Panc1 (cell line): ENCODE results near the gene P2RY14. TPM values are rescaled to one million over a fixed set of nuclear protein-coding genes. Genes with fewer than 3 reads are reported as not detected.

ENCODE experiments used
- ATAC-seq: fragments of 200-7000 bp; cut with Tn5 transposase; 2 replicates; pipeline ENCODE4 v1.9.1; 2020; ENCODE audit warnings: mild to moderate bottlenecking, moderate library complexity
- BruUV-seq: library from RNA; stranded (reverse); fragments of 400-500 nt; replicated peaks from 2 replicates; lab custom pipeline; 2021; lab: Mats Ljungman, UMichigan
- CTCF ChIA-PET: fragments of 300-600 bp; sonication (Branson Sonifier 250); formaldehyde crosslinking; loops from one replicate; lab custom pipeline; 2022; ENCODE audit warnings: antibody characterized with exemption; lab: Charles Lee
- POLR2A ChIA-PET: fragments of 300-600 bp; sonication (Branson Sonifier 250); formaldehyde crosslinking; loops from one replicate; lab custom pipeline; 2022; ENCODE audit warnings: antibody characterized with exemption; lab: Charles Lee
- DNase-seq: peaks from one replicate; pipeline ENCODE4 v3.0.0-alpha.2; 2010; ENCODE audit warnings: low read depth, low spot score
- H3K27ac ChIP-seq: 2 replicates; pipeline ENCODE4 v1.5.1; 2011; ENCODE audit warnings: mild to moderate bottlenecking, low read length, inconsistent platforms
- H3K27me3 ChIP-seq: fragments of 200-500 bp; sonication (Bioruptor generic); 2 replicates; pipeline ENCODE4 v1.6.0; 2014; ENCODE audit warnings: low read length, inconsistent platforms; ENCODE audit not compliant: control insufficient read depth, insufficient read depth
- H3K36me3 ChIP-seq: fragments of 200-500 bp; sonication (Bioruptor generic); 2 replicates; pipeline ENCODE4 v1.5.1; 2014; ENCODE audit warnings: inconsistent platforms, mild to moderate bottlenecking, low read length, moderate library complexity; ENCODE audit not compliant: control insufficient read depth, insufficient read depth
- H3K4me1 ChIP-seq: 2 replicates; pipeline ENCODE4 v1.5.1; 2011; ENCODE audit warnings: inconsistent platforms, mild to moderate bottlenecking, low read length, moderate library complexity; ENCODE audit not compliant: control insufficient read depth, insufficient read depth
- H3K4me3 ChIP-seq, 2 experiments: 2 replicates each; pipeline ENCODE4 v1.5.1; 2011 to 2012; ENCODE audit warnings: low read depth in 2 of 2, low read length in 2 of 2, mild to moderate bottlenecking in 2 of 2, inconsistent platforms in 1 of 2, moderate library complexity in 1 of 2
- H3K9me3 ChIP-seq: fragments of 200-500 bp; sonication (Bioruptor generic); 2 replicates; pipeline ENCODE4 v1.5.1; 2014; ENCODE audit warnings: low read depth, mild to moderate bottlenecking, inconsistent platforms, low read length, moderate library complexity; ENCODE audit not compliant: control insufficient read depth, insufficient read depth
- POLR2AphosphoS5 ChIP-seq: IDR thresholded peaks from 2 replicates; pipeline ENCODE4 v1.6.1; 2012; ENCODE audit warnings: mild to moderate bottlenecking, low read depth, low read length, moderate library complexity
- SIN3A ChIP-seq: IDR thresholded peaks from 2 replicates; pipeline ENCODE4 v1.6.1; 2012; ENCODE audit warnings: low read depth, mild to moderate bottlenecking, low read length, moderate library complexity, borderline replicate concordance; ENCODE audit not compliant: insufficient read depth
- TCF7L2 ChIP-seq: IDR thresholded peaks from 2 replicates; pipeline ENCODE4 v1.6.1; 2011; ENCODE audit warnings: mild to moderate bottlenecking, low read depth, low read length, inconsistent platforms
- in situ Hi-C: cut with HindIII; loops from 2 replicates; pipeline ENCODE4 v1.10.0; 2016; ENCODE audit warnings: low sequenced_read_pairs, low pct_unique_long_range_greater_than_20kb
- intact Hi-C: fragments of 100-400 bp; cut with micrococcal nuclease; formaldehyde crosslinking; loops from one replicate; pipeline ENCODE4 v1.10.0; 2022; ENCODE audit not compliant: unreplicated experiment
- total RNA-seq: library from RNA; stranded (reverse); gene quantifications from one replicate; pipeline ENCODE4 v1.2.1, GENCODE V29; 2021; ENCODE audit not compliant: unreplicated experiment
- TF ChIP-seq, protein P1 (sequence below): fragments of 450-650 bp; IDR thresholded peaks from 2 replicates; pipeline ENCODE4 v1.5.1; 2017; ENCODE audit warnings: mild to moderate bottlenecking
- TF ChIP-seq, protein P2 (sequence below), 2 experiments: IDR thresholded peaks; 2 replicates each; pipeline ENCODE4 v1.6.1; 2011 to 2012; ENCODE audit warnings: low read depth in 2 of 2, control low read depth in 1 of 2, low read length in 1 of 2, mild to moderate bottlenecking in 1 of 2, moderate library complexity in 1 of 2; ENCODE audit not compliant: insufficient read depth in 1 of 2

P2RY14 gene
- total RNA-seq, 1 experiment from 2014 or later = not detected

DNA sequence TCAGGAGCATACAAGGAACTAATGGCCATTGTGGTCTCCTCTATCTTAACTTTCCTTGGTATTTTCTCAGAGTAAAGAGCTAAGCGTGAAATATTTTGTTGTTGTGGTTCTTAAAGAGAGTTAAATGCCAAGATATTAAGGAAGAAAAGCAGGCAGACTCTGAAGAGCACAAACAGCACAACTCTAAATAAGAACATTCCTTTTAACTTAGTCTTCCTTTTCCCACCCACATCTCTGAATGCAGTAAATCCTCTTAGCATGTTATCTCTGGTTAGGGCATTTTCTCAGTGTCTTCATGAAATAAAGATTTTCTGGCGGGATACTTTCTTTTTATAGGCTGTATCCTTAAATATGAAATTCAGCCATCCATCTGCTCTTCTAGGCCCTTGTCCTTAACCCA is 36.8 kb upstream of the P2RY14 start:
- Histone ChIP-seq H3K27me3 (no peaks in the 10 kb centered on the region), H3K36me3 (no peaks in the 10 kb centered on the region), H3K4me3 (no peak overlapping the region), H3K4me1 (no peaks in the 10 kb centered on the region), H3K9me3 (no peaks in the 10 kb centered on the region), H3K27ac (no peak overlapping the region)
- TF ChIP-seq SIN3A = no peak
- TF ChIP-seq, protein P1, sequence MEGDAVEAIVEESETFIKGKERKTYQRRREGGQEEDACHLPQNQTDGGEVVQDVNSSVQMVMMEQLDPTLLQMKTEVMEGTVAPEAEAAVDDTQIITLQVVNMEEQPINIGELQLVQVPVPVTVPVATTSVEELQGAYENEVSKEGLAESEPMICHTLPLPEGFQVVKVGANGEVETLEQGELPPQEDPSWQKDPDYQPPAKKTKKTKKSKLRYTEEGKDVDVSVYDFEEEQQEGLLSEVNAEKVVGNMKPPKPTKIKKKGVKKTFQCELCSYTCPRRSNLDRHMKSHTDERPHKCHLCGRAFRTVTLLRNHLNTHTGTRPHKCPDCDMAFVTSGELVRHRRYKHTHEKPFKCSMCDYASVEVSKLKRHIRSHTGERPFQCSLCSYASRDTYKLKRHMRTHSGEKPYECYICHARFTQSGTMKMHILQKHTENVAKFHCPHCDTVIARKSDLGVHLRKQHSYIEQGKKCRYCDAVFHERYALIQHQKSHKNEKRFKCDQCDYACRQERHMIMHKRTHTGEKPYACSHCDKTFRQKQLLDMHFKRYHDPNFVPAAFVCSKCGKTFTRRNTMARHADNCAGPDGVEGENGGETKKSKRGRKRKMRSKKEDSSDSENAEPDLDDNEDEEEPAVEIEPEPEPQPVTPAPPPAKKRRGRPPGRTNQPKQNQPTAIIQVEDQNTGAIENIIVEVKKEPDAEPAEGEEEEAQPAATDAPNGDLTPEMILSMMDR = no peak
- no peak for TF ChIP-seq TCF7L2
- TF ChIP-seq POLR2AphosphoS5 = no peak
- TF ChIP-seq, protein P2, sequence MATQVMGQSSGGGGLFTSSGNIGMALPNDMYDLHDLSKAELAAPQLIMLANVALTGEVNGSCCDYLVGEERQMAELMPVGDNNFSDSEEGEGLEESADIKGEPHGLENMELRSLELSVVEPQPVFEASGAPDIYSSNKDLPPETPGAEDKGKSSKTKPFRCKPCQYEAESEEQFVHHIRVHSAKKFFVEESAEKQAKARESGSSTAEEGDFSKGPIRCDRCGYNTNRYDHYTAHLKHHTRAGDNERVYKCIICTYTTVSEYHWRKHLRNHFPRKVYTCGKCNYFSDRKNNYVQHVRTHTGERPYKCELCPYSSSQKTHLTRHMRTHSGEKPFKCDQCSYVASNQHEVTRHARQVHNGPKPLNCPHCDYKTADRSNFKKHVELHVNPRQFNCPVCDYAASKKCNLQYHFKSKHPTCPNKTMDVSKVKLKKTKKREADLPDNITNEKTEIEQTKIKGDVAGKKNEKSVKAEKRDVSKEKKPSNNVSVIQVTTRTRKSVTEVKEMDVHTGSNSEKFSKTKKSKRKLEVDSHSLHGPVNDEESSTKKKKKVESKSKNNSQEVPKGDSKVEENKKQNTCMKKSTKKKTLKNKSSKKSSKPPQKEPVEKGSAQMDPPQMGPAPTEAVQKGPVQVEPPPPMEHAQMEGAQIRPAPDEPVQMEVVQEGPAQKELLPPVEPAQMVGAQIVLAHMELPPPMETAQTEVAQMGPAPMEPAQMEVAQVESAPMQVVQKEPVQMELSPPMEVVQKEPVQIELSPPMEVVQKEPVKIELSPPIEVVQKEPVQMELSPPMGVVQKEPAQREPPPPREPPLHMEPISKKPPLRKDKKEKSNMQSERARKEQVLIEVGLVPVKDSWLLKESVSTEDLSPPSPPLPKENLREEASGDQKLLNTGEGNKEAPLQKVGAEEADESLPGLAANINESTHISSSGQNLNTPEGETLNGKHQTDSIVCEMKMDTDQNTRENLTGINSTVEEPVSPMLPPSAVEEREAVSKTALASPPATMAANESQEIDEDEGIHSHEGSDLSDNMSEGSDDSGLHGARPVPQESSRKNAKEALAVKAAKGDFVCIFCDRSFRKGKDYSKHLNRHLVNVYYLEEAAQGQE (IDR thresholded peaks at IDR 0.05; ENCODE audit: insufficient read depth in 1 of 2, low read depth in 2 of 2, low read length in 1 of 2) = no peak
- intact Hi-C loops (no loop called here), in situ Hi-C loops (no loop called here)
- ChIA-PET POLR2A (no interaction called here), CTCF (no interaction called here)
- DNase-seq (no peak), ATAC-seq (no peak)
- no TSS peak for BruUV-seq

DNA sequence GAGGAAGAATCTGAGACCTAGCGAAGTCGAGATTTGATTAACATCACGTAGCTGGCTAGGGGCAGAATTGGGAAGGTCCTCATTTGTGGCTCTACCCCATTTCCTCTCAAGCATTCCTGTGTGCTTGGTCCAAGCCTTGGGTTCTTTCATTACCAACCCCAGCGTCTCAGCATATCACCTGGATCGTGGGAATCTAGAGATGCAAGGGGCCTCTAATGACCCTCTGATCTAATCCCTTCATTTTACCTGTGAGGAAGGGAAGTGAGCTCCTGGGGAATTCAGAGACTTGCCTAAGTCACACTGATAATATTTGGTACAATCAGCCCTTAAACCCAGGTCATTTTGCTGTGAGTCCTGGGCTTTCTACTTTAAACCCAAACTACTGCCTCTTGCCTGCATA is 36.3 kb upstream of the P2RY14 start:
- no peaks in the 10 kb centered on the region for H3K36me3 ChIP-seq
- H3K4me1 ChIP-seq = no peaks in the 10 kb centered on the region
- DNase-seq = no peak
- ChIA-PET CTCF (no interaction called here), POLR2A (no interaction called here)
- no peaks in the 10 kb centered on the region for H3K9me3 ChIP-seq
- TF ChIP-seq, protein P1 = no peak
- TF ChIP-seq, protein P2 (IDR thresholded peaks at IDR 0.05; ENCODE audit: insufficient read depth in 1 of 2, low read depth in 2 of 2, low read length in 1 of 2) = no peak
- TF ChIP-seq SIN3A (no peak), TCF7L2 (no peak), POLR2AphosphoS5 (no peak)
- BruUV-seq = no TSS peak
- no peak for ATAC-seq
- in situ Hi-C loops (no loop called here), intact Hi-C loops (no loop called here)
- no peak overlapping the region for H3K27ac ChIP-seq
- H3K4me3 ChIP-seq = no peak overlapping the region
- H3K27me3 ChIP-seq = no peaks in the 10 kb centered on the region
